ENCODE measurements around the gene PRR16. TPM values are rescaled to one million over a fixed set of nuclear protein-coding genes. Genes with fewer than 3 reads are reported as not detected.

PRR16 gene
- total RNA-seq, 2 experiments from 2014 or later: not detected

DNA sequence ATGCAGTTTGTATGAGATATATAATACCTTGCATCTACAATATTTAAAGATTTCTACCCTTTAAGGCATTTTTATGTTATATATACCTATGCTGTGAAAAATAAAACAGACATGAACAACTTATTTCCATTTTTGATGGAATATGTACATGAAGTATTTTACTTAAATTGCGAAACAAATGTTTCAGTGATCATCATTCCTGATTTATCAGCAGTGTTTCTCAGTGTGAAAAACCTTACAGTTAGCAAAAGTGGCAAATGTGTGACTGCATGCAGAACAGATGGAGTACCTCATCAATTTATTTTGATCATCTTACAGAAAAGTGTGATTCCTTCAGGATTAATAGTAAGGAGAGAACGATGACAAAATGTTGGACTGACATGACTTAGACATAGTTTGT, 43.1 kb downstream of the PRR16 start:
- Mint-ChIP-seq H3K9me3 (no peaks in the 10 kb centered on the region), H3K4me1 (ENCODE audit: low read depth) (no peaks in the 10 kb centered on the region), H3K4me3 (no peak overlapping the region), H3K36me3 (ENCODE audit: low read depth) (no peaks in the 10 kb centered on the region), H3K27me3 (no peaks in the 10 kb centered on the region), H3K27ac (no peak overlapping the region)
- POLR2A ChIA-PET: no interaction called here
- TF ChIP-seq CTCF (IDR thresholded peaks at IDR 0.05): no peak
- no peak for ATAC-seq
- DNase-seq: no peak
- CTCF ChIA-PET: no interaction called here
- intact Hi-C loops (cut with micrococcal nuclease): no loop called here

GRCh38 chr5:120507800-120508463, 43.8 kb downstream of the PRR16 start:
- Mint-ChIP-seq H3K9me3 (no peaks in the 10 kb centered on the region), H3K4me3 (no peak overlapping the region), H3K36me3 (ENCODE audit: low read depth) (no peaks in the 10 kb centered on the region), H3K27ac (no peak overlapping the region), H3K27me3 (no peaks in the 10 kb centered on the region), H3K4me1 (ENCODE audit: low read depth) (no peaks in the 10 kb centered on the region)
- ChIA-PET POLR2A (no interaction called here), CTCF (no interaction called here)
- ATAC-seq (no peak), DNase-seq (no peak)
- TF ChIP-seq CTCF (IDR thresholded peaks at IDR 0.05): no peak
- intact Hi-C loops (cut with micrococcal nuclease): no loop called here

DNA sequence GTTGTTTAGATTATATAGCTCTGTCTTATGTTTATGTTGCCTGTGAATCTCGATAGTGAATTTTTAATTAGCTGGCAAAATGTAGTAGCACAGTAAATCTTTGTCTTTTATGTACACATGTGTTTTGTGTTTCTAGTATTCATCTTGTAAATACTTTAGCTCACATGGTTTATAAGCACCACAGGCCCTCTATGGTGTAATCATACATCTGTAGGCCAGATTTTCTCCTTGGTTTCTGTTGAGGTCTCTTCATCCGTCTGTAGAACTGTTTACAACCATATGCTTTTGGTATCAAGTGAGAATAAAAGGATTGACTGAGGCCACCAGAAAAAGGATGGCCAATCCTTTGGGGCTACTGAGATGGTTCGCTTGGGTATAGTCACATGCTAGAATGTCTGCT, 45.0 kb downstream of the PRR16 start:
- Mint-ChIP-seq H3K4me1 (ENCODE audit: low read depth) (no peaks in the 10 kb centered on the region), H3K27ac (no peak overlapping the region), H3K9me3 (no peaks in the 10 kb centered on the region), H3K4me3 (no peak overlapping the region), H3K27me3 (no peaks in the 10 kb centered on the region), H3K36me3 (ENCODE audit: low read depth) (no peaks in the 10 kb centered on the region)
- intact Hi-C loops (cut with micrococcal nuclease): no loop called here
- ChIA-PET POLR2A (no interaction called here), CTCF (no interaction called here)
- no peak for ATAC-seq
- DNase-seq: no peak
- no peak for TF ChIP-seq CTCF (IDR thresholded peaks at IDR 0.05)

DNA sequence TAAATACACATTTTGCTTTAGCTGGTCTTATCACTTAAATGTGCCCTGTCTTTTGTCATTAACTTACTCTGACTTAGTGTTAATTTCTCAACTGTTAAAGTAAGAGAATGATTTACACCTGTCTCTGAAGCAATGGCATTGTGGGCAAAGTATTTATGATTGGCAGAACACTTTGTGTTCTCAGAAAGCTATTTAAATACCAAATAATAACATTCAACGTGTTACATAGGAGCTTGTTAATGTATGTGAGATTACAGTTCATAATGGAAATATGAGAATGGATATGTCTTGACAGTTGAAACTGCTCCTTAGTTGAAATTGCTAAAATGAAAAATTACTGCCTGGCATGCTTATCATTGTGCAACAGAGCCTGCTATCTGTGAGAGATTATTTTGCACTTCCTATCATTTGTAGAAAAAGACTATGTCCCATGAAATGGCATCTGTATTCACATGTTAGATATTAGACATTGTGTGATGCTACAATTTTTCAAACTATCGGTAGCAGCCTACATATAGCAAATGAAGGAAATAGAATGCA, 46.1 kb downstream of the PRR16 start:
- no peaks in the 10 kb centered on the region for H3K27me3 Mint-ChIP-seq
- H3K36me3 Mint-ChIP-seq (ENCODE audit: low read depth): no peaks in the 10 kb centered on the region
- H3K4me3 Mint-ChIP-seq: no peak overlapping the region
- no peak for DNase-seq
- no peak for ATAC-seq
- no peaks in the 10 kb centered on the region for H3K4me1 Mint-ChIP-seq (ENCODE audit: low read depth)
- no peak overlapping the region for H3K27ac Mint-ChIP-seq
- TF ChIP-seq CTCF (IDR thresholded peaks at IDR 0.05): no peak
- ChIA-PET CTCF (no interaction called here), POLR2A (no interaction called here)
- intact Hi-C loops (cut with micrococcal nuclease): no loop called here
- no peaks in the 10 kb centered on the region for H3K9me3 Mint-ChIP-seq

DNA sequence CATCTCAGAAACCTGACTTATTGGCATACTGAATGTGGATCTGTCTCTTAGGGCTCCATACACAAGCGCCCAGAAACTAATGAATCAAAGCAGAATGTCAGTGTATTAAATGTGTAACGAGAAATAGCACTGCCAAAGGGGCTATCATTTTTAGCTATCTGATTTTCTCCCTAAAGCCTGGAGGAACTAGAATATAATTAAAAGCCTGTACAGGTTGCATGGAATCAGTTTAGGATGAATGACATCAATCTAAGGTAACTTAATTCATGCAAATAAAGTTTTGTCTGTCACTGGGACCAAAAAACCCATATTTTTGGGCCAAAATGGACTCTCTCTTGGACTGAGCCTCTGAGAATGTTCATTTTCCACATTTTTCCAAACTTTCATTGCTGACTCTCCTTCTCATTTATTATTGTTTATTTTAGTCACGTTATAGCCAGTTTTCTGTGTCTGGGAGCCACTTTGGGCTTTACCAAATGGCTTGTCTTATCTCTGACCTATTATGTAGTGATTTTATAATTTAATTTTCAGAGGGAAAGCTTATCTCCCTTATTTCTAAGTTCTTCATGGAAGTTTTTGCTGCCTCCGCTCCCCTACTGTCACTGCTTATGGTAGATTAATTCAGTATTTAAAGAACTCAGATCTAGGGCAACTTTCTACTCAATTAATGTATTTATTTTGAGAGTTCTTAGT, 47.0 kb downstream of the PRR16 start:
- no peaks in the 10 kb centered on the region for H3K9me3 Mint-ChIP-seq
- H3K4me3 Mint-ChIP-seq: no peak overlapping the region
- ATAC-seq (no peak), DNase-seq (no peak)
- TF ChIP-seq CTCF (IDR thresholded peaks at IDR 0.05): no peak
- no peaks in the 10 kb centered on the region for H3K36me3 Mint-ChIP-seq (ENCODE audit: low read depth)
- no peaks in the 10 kb centered on the region for H3K4me1 Mint-ChIP-seq (ENCODE audit: low read depth)
- H3K27ac Mint-ChIP-seq: no peak overlapping the region
- ChIA-PET POLR2A (no interaction called here), CTCF (no interaction called here)
- H3K27me3 Mint-ChIP-seq: no peaks in the 10 kb centered on the region
- intact Hi-C loops (cut with micrococcal nuclease): no loop called here
